Gastrocnemius medialis (tissue), 4 donors: ENCODE data around the gene PIEZO1.

ENCODE experiments used
- POLR2A ChIP-seq, 2 donors: fragments of 450-650 bp; IDR thresholded peaks; one replicate each; pipeline ENCODE4 v1.6.1; 2017; ENCODE audit warnings: antibody characterized with exemption in 2 of 2, mild to moderate bottlenecking in 2 of 2, moderate library complexity in 2 of 2
- TF ChIP-seq, protein P1 (sequence below), 5 experiments: fragments of 450-650 bp in 3 of 5; fragments of 200-600 bp in 2 of 5; sonication (generic) in 2 of 5; IDR thresholded peaks in 4 of 5; conservative IDR thresholded peaks in 1 of 5; 1 replicate in 4 of 5; 2 replicates in 1 of 5; pipeline ENCODE4 v1.5.1; 2016 to 2019; ENCODE audit warnings: antibody characterized with exemption in 5 of 5, mild to moderate bottlenecking in 3 of 5, moderate library complexity in 3 of 5

DNA sequence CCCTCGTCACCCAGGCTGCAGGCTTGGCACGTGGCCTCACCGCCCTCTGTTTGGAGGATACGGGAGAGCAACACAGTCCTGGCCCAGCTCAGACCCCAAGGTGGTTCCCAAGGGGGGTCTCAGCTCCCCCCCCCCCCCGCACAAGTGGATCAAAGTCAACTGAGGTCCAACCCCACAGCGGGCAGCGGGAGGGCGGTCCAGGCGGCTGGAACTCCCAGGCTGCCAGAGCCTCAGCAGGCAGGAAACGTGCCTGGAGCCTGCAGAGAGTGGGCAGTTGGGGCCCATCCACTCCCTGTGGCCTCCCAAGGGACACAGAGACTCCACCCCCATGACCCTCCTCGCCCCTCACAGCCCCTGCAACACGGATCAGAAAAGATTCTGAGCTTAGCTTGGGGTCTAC is 36.7 kb downstream of the PIEZO1 start:
- TF ChIP-seq, protein P1, sequence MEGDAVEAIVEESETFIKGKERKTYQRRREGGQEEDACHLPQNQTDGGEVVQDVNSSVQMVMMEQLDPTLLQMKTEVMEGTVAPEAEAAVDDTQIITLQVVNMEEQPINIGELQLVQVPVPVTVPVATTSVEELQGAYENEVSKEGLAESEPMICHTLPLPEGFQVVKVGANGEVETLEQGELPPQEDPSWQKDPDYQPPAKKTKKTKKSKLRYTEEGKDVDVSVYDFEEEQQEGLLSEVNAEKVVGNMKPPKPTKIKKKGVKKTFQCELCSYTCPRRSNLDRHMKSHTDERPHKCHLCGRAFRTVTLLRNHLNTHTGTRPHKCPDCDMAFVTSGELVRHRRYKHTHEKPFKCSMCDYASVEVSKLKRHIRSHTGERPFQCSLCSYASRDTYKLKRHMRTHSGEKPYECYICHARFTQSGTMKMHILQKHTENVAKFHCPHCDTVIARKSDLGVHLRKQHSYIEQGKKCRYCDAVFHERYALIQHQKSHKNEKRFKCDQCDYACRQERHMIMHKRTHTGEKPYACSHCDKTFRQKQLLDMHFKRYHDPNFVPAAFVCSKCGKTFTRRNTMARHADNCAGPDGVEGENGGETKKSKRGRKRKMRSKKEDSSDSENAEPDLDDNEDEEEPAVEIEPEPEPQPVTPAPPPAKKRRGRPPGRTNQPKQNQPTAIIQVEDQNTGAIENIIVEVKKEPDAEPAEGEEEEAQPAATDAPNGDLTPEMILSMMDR (IDR thresholded peaks at IDR 0.05 in 4 of 5, conservative IDR thresholded peaks at IDR 0.05 in 1 of 5) = no peak
- TF ChIP-seq POLR2A (IDR thresholded peaks at IDR 0.05) = no peak
